HG03378 (cell line): Measurements from ENCODE around the gene NAP1L5.
A peak's percentile ranks its signal among the peaks of the same experiment; 100 is the strongest.

ENCODE experiments used
- ATAC-seq: cut with Tn5 transposase; IDR thresholded peaks from one replicate; pipeline ENCODE4 v1.9.1; 2021; ENCODE audit warnings: mild to moderate bottlenecking, moderate library complexity; ENCODE audit not compliant: unreplicated experiment

NAP1L5 gene

GRCh38 chr4:88661739-88662138 is 35.9 kb downstream of the NAP1L5 start:
- ATAC-seq = no peak

GRCh38 chr4:88660446-88661294 is 37.0 kb downstream of the NAP1L5 start:
- ATAC-seq = no peak

- no peak for ATAC-seq
Observed at GRCh38 chr4:88659890-88660208, 37.8 kb downstream of the NAP1L5 start.

GRCh38 chr4:88659055-88659889 is 38.4 kb downstream of the NAP1L5 start:
- ATAC-seq = peak; percentile 94

- ATAC-seq = no peak
Observed at GRCh38 chr4:88655226-88655625, 42.4 kb downstream of the NAP1L5 start.

GRCh38 chr4:88653371-88653946 is 44.2 kb downstream of the NAP1L5 start:
- no peak for ATAC-seq

GRCh38 chr4:88649716-88650115 is 47.9 kb downstream of the NAP1L5 start:
- no peak for ATAC-seq

- ATAC-seq = no peak
Observed at GRCh38 chr4:88646528-88647280, 50.9 kb downstream of the NAP1L5 start.

- no peak for ATAC-seq
Observed at GRCh38 chr4:88645994-88646393, 51.6 kb downstream of the NAP1L5 start.
